Inferior parietal cortex (tissue), 1 donor: Measurements from ENCODE around the gene SYNRG.

Experiments used
- DNase-seq: peaks from one replicate; pipeline ENCODE4 v3.0.0-alpha.2; 2016; ENCODE audit errors: extremely low spot score

Gene SYNRG

GRCh38 chr17:37604556-37604955 lies 4.7 kb downstream of the SYNRG start:
- DNase-seq: no peak

GRCh38 chr17:37598145-37598544 lies 11.1 kb downstream of the SYNRG start:
- no peak for DNase-seq

GRCh38 chr17:37592291-37592690 lies 16.9 kb downstream of the SYNRG start:
- DNase-seq: no peak

- DNase-seq: no peak
These were observed 24.2 kb downstream of the SYNRG start for GRCh38 chr17:37585066-37585465.

- DNase-seq: no peak
These were observed 32.9 kb downstream of the SYNRG start for GRCh38 chr17:37576281-37576680.

GRCh38 chr17:37574427-37574826 lies 34.8 kb downstream of the SYNRG start:
- no peak for DNase-seq

GRCh38 chr17:37571674-37572073 lies 37.5 kb downstream of the SYNRG start:
- DNase-seq: no peak

- DNase-seq: no peak
These were observed 38.6 kb downstream of the SYNRG start for GRCh38 chr17:37570527-37571093.

GRCh38 chr17:37568350-37569053 lies 40.7 kb downstream of the SYNRG start:
- DNase-seq: no peak

- no peak for DNase-seq
These were observed 41.7 kb downstream of the SYNRG start for GRCh38 chr17:37567538-37567937.

- no peak for DNase-seq
These were observed 42.1 kb downstream of the SYNRG start for GRCh38 chr17:37567137-37567536.

- DNase-seq: no peak
These were observed 45.0 kb downstream of the SYNRG start for GRCh38 chr17:37564252-37564651.

GRCh38 chr17:37562016-37562745 lies 47.0 kb downstream of the SYNRG start:
- no peak for DNase-seq

- no peak for DNase-seq
These were observed 50.9 kb downstream of the SYNRG start for GRCh38 chr17:37558299-37558698.

GRCh38 chr17:37557482-37557881 lies 51.7 kb downstream of the SYNRG start:
- DNase-seq: no peak

- no peak for DNase-seq
These were observed 53.8 kb downstream of the SYNRG start for GRCh38 chr17:37555386-37555785.

GRCh38 chr17:37553401-37553966 lies 55.7 kb downstream of the SYNRG start:
- no peak for DNase-seq

- DNase-seq: no peak
These were observed 57.4 kb downstream of the SYNRG start for GRCh38 chr17:37551788-37552187.

GRCh38 chr17:37547986-37548385 lies 61.2 kb downstream of the SYNRG start:
- no peak for DNase-seq

GRCh38 chr17:37546302-37546701 lies 62.9 kb downstream of the SYNRG start:
- DNase-seq: no peak

GRCh38 chr17:37545486-37545885 lies 63.7 kb downstream of the SYNRG start:
- no peak for DNase-seq

- DNase-seq: no peak
These were observed 65.6 kb downstream of the SYNRG start for GRCh38 chr17:37543637-37544052.
